ENCODE data around the gene CCDC85B.

DNA sequence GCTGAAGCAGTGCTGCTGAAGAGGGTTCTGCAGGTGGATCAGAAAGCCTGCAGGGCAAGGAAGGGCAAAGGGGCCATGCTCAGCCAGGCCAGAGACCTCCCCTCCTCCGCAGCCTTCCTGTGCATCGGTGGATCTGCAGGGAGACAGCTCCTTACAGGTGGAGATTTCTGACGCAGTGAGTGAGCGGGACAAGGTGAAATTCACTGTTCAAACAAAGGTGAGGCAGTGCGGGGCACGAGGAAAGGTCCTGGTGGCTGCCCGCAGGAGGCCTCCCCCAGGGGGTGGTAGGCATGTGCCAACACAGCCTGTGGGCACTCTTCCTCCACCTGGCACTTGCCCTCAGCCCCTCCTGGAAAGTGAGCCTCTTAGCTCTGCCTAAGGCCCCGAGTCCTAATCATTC is 41.1 kb upstream of the CCDC85B start:
- TF ChIP-seq, protein P1, sequence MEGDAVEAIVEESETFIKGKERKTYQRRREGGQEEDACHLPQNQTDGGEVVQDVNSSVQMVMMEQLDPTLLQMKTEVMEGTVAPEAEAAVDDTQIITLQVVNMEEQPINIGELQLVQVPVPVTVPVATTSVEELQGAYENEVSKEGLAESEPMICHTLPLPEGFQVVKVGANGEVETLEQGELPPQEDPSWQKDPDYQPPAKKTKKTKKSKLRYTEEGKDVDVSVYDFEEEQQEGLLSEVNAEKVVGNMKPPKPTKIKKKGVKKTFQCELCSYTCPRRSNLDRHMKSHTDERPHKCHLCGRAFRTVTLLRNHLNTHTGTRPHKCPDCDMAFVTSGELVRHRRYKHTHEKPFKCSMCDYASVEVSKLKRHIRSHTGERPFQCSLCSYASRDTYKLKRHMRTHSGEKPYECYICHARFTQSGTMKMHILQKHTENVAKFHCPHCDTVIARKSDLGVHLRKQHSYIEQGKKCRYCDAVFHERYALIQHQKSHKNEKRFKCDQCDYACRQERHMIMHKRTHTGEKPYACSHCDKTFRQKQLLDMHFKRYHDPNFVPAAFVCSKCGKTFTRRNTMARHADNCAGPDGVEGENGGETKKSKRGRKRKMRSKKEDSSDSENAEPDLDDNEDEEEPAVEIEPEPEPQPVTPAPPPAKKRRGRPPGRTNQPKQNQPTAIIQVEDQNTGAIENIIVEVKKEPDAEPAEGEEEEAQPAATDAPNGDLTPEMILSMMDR (IDR thresholded peaks at IDR 0.05) = no peak
- TF ChIP-seq POLR2A (IDR thresholded peaks at IDR 0.05) = no peak

Data from adrenal gland (tissue), 5 donors.